Coronary artery (tissue), 2 donors: ENCODE data around the gene HSP90AB1.
A peak's percentile ranks its signal among the peaks of the same experiment; 100 is the strongest.

ENCODE experiments used
- DNase-seq: peaks from one replicate; pipeline ENCODE4 v3.0.0-alpha.2; 2017; ENCODE audit warnings: low spot score
- H3K27ac ChIP-seq, 2 donors: fragments of 200-600 bp; sonication (generic); one replicate each; pipeline ENCODE4 v1.5.1; 2016 to 2019
- H3K4me3 ChIP-seq: fragments of 200-600 bp; sonication (generic); 2 replicates; pipeline ENCODE4 v1.5.1; 2016; ENCODE audit warnings: mild to moderate bottlenecking, moderate library complexity
- TF ChIP-seq, protein P1 (sequence below): fragments of 200-600 bp; sonication (generic); IDR thresholded peaks from one replicate; pipeline ENCODE4 v1.5.1; 2019; ENCODE audit warnings: antibody characterized with exemption

Gene HSP90AB1

DNA sequence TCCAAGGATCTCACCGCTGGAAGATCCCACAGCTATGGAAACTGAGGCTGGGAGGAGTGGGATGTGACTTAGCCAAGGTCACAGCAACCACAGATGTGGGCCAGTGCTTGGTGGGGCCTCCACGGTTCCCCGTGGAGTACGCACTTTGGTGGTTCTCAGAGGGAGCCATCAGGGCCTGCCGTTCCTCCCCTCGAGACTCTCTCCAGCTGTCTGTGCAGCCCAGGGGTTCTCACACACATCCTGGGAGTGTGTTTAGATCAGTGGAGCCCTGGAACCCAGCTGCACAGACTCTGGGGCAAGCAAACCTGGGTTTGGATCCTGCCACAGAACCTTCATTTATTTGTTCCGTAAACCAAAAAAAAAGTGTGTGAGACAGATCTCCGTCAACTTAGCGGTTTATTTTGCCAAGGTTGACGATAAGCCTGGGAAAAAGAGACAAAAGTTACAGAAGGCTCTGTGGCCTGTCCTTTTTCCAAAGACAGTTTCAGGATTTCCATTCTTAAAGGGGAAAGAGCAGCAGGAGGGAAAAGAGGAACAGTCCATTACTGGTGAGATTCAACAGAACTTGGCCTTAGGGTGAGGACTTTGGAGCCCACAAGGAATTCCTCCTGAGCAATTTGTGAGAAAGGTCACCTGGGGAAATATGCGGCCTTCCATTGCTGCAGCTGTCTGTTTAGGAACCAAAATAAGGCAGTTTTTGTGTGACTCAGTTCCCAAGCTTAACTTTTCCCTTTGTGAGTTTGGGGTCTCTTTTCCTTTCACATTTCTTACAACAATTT, 43.7 kb upstream of the HSP90AB1 start:
- TF ChIP-seq, protein P1, sequence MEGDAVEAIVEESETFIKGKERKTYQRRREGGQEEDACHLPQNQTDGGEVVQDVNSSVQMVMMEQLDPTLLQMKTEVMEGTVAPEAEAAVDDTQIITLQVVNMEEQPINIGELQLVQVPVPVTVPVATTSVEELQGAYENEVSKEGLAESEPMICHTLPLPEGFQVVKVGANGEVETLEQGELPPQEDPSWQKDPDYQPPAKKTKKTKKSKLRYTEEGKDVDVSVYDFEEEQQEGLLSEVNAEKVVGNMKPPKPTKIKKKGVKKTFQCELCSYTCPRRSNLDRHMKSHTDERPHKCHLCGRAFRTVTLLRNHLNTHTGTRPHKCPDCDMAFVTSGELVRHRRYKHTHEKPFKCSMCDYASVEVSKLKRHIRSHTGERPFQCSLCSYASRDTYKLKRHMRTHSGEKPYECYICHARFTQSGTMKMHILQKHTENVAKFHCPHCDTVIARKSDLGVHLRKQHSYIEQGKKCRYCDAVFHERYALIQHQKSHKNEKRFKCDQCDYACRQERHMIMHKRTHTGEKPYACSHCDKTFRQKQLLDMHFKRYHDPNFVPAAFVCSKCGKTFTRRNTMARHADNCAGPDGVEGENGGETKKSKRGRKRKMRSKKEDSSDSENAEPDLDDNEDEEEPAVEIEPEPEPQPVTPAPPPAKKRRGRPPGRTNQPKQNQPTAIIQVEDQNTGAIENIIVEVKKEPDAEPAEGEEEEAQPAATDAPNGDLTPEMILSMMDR = no peak
- Histone ChIP-seq H3K4me3 (no peak overlapping the region), H3K27ac (peak overlapping the region in 1 of 2 donors; percentile 35)
- DNase-seq = no peak

DNA sequence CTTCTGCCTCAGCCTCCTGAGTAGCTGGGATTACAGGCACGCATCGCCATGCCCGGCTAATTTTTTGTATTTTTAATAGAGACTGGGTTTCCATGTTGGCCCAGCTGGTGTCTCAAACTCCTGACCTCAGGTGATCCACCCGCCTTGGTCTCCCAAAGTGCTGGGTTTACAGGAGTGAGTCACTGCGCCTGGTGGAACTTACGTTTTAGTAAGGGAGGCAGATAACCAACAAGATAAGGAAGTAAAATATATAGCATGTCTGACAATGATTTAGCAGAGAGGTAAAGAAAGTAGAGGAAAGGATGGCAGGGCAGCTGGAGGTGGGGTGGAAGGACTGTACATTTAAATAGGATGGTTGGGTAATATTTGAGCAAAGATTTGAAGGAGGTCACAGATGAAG, 42.9 kb upstream of the HSP90AB1 start:
- Histone ChIP-seq H3K27ac (no peak overlapping the region), H3K4me3 (no peak overlapping the region)
- DNase-seq = no peak
- TF ChIP-seq, protein P1 = no peak

DNA sequence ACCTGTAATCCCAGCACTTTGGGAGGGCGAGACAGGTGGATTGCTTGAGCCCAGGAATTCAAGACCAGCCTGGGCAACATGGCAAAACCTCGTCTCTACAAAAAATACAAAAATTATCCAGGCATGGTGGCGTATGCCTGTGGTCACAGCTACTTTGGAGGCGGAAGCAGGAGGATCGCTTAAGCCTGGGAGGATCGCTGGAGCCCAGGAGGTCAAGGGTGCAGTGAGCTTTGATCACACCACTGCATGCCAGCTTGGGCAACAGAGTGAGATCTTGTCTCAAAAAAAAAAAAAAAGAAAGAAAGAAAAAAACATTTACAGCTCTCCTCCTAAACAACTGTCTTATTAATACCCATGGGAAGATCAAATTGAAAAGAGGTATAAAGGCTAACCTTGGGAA, 38.9 kb upstream of the HSP90AB1 start:
- Histone ChIP-seq H3K27ac (no peak overlapping the region), H3K4me3 (no peak overlapping the region)
- TF ChIP-seq, protein P1 = no peak
- DNase-seq = no peak

DNA sequence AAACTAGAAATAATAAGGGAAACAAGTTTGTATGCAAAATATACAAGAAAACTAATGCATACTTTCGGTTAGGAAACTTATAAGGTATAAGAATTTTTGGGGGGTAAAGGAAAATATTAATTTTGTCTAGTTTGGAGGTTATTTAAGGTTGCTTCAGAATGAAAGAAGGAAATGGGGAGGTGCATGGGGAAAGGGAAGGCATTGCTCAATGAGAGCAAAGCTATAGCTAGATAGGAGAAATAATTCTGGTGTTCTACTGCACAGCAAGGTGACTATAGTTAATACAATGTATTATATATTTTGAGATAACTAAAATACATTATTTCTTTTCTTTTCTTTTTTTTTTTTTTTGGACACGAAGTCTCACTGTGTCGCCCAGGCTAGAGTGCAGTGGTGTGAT, 35.6 kb upstream of the HSP90AB1 start:
- no peak overlapping the region for H3K4me3 ChIP-seq
- H3K27ac ChIP-seq = no peak overlapping the region
- TF ChIP-seq, protein P1 = no peak
- DNase-seq = no peak

DNA sequence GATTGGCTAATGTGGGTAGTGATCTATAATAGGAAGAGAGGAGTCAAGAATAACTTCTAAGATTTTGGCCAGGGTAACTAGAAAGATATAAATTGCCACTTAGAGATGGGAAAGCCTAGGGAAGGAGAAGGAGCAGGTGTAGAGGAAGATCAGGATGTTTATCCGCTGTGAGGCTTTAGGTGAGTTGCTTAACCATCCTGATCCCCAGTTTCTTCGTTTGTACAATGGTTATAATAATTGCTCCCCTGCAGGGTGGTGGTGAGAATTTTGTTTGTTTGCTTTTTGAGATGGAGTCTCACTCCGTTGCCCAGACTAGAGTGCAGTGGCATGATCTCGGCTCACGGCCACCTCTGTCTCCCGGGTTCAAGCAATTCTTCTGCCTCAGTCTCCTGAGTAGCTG, 32.6 kb upstream of the HSP90AB1 start:
- TF ChIP-seq, protein P1 = no peak
- DNase-seq = no peak
- Histone ChIP-seq H3K27ac (no peak overlapping the region), H3K4me3 (no peak overlapping the region)

DNA sequence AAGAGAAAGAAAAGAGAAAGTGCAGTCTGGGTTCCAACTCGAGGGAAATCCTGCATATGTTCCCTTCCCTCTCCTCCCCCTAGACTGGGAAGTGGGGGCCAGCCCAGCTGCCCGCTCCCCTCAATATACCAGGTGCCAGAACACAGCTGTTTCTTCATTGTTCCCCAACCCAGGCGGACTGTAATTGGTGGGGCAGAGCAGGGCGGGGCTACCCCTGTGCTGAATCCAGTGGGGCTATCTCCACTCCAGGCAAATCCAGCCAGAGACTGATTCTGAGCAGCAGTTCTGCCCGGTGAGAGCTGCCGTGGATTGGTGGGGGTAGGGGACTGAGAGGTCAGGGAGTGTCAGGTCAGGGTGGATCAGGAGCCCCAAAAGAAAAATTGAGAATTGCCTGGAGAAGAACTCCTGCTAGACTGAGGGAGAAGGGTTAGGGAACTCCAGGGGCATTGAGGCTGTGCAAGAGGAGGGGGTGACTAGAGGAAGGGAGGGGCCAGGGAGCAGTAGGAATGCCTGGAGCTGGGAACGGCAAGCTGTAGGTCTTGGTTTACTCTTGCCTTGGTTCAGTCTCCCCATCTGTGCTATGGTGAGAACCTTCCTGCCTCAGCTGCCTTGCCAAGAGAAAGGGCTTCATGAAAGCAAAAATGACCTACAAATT, 30.1 kb upstream of the HSP90AB1 start, which contains the start of gene MYMX:
Gene MYMX (plus strand): TSS at position 250 of the 655 bp plus-strand sequence. CDS start 546 bp downstream, outside the sequence.
- TF ChIP-seq, protein P1 = no peak
- Histone ChIP-seq H3K27ac (peak within 1 kb of the TSS; percentile 91 to 99), H3K4me3 (peak within 1 kb of the TSS; percentile 33)
- no peak for DNase-seq
